A673 (cell line): Measurements from ENCODE around the gene VEGFC. TPM values are rescaled to one million over a fixed set of nuclear protein-coding genes. Genes with fewer than 3 reads are reported as not detected.

Experiments
- BruUV-seq: library from RNA; stranded (reverse); fragments of 400-500 nt; replicated peaks from 2 replicates; lab custom pipeline; 2021; lab: Mats Ljungman, UMichigan
- CTCF ChIA-PET: fragments of 300-600 bp; sonication (Branson Sonifier 250); formaldehyde crosslinking; loops from one replicate; lab custom pipeline; 2022; ENCODE audit warnings: antibody characterized with exemption; lab: Charles Lee
- POLR2A ChIA-PET: fragments of 300-600 bp; sonication (Branson Sonifier 250); formaldehyde crosslinking; loops from one replicate; lab custom pipeline; 2022; ENCODE audit warnings: antibody characterized with exemption; ENCODE audit not compliant: low non-redundant PET; lab: Charles Lee
- DNase-seq: peaks from one replicate; pipeline ENCODE4 v3.0.0-alpha.2; 2015; ENCODE audit warnings: low spot score
- H3K27ac ChIP-seq: fragments of 200-600 bp; sonication (generic); 2 replicates; pipeline ENCODE4 v1.5.1; 2016; ENCODE audit warnings: mixed run types, low read depth, mild to moderate bottlenecking, mixed read lengths, antibody characterized with exemption, low read length; ENCODE audit not compliant: poor library complexity, severe bottlenecking
- H3K27me3 ChIP-seq: fragments of 200-600 bp; sonication (generic); replicated peaks from 2 replicates; pipeline ENCODE4 v1.6.1; 2017; ENCODE audit warnings: mixed run types, low read depth, mild to moderate bottlenecking, mixed read lengths, antibody characterized with exemption, low read length; ENCODE audit not compliant: insufficient read depth, poor library complexity
- H3K36me3 ChIP-seq: fragments of 200-600 bp; sonication (generic); 2 replicates; pipeline ENCODE4 v1.6.1; 2016; ENCODE audit warnings: mixed run types, mild to moderate bottlenecking, mixed read lengths, antibody characterized with exemption, low read length; ENCODE audit not compliant: insufficient read depth, poor library complexity, severe bottlenecking
- H3K4me1 ChIP-seq: fragments of 200-600 bp; sonication (generic); 2 replicates; pipeline ENCODE4 v1.6.1; 2017; ENCODE audit warnings: mixed run types, mild to moderate bottlenecking, mixed read lengths, antibody characterized with exemption, low read length; ENCODE audit not compliant: insufficient read depth, poor library complexity, severe bottlenecking
- H3K4me3 ChIP-seq: fragments of 200-600 bp; sonication (generic); 2 replicates; pipeline ENCODE4 v1.5.1; 2016; ENCODE audit warnings: low read depth, mixed run types, mild to moderate bottlenecking, mixed read lengths, low read length; ENCODE audit not compliant: poor library complexity, severe bottlenecking
- H3K9me3 ChIP-seq: fragments of 200-600 bp; sonication (generic); 2 replicates; pipeline ENCODE4 v1.6.1; 2016; ENCODE audit warnings: mixed run types, low read depth, mild to moderate bottlenecking, mixed read lengths, antibody characterized with exemption, low read length; ENCODE audit not compliant: poor library complexity, severe bottlenecking
- CTCF ChIP-seq: fragments of 300-800, 200-600 bp; sonication (generic); conservative IDR thresholded peaks from 2 replicates; pipeline ENCODE4 v1.5.1; 2017; ENCODE audit warnings: low read depth, mild to moderate bottlenecking, antibody characterized with exemption, low read length, moderate library complexity, mixed read lengths
- EZH2 ChIP-seq: fragments of 200-600 bp; sonication (generic); IDR thresholded peaks from 2 replicates; pipeline ENCODE4 v1.6.1; 2017; ENCODE audit warnings: borderline replicate concordance, low read depth, mild to moderate bottlenecking, mixed read lengths, antibody characterized with exemption, low read length; ENCODE audit not compliant: poor library complexity, severe bottlenecking
- intact Hi-C: fragments of 100-400 bp; cut with micrococcal nuclease; formaldehyde crosslinking; loops from one replicate; pipeline ENCODE4 v1.10.0; 2022; ENCODE audit not compliant: unreplicated experiment
- total RNA-seq: library from RNA; stranded (reverse); gene quantifications from 2 replicates; pipeline ENCODE4 v1.2.3, GENCODE V29; 2021

VEGFC gene
- total RNA-seq, 1 experiment from 2014 or later, result not detected

GRCh38 chr4:176818531-176818930, 25.8 kb upstream of the VEGFC start:
- no peak for TF ChIP-seq EZH2
- TF ChIP-seq CTCF, result no peak
- no TSS peak for BruUV-seq
- CTCF ChIA-PET, result no interaction called here
- intact Hi-C loops, result no loop called here
- Histone ChIP-seq H3K27ac (no peak overlapping the region), H3K36me3 (no peaks in the 10 kb centered on the region), H3K4me1 (no peaks in the 10 kb centered on the region), H3K4me3 (no peak overlapping the region), H3K27me3 (peaks cover 22% of the 10 kb centered on the region), H3K9me3 (no peaks in the 10 kb centered on the region)
- no peak for DNase-seq
- POLR2A ChIA-PET, result no interaction called here

- Histone ChIP-seq H3K4me1 (no peaks in the 10 kb centered on the region), H3K27ac (no peak overlapping the region), H3K4me3 (no peak overlapping the region), H3K36me3 (no peaks in the 10 kb centered on the region), H3K9me3 (no peaks in the 10 kb centered on the region), H3K27me3 (peaks cover 22% of the 10 kb centered on the region)
- no peak for TF ChIP-seq CTCF
- no peak for TF ChIP-seq EZH2
- intact Hi-C loops, result no loop called here
- CTCF ChIA-PET, result no interaction called here
- DNase-seq, result no peak
- no TSS peak for BruUV-seq
- POLR2A ChIA-PET, result no interaction called here
These were observed 24.5 kb upstream of the VEGFC start for GRCh38 chr4:176817204-176817603.

- peaks cover 15% of the 10 kb centered on the region for H3K27me3 ChIP-seq
- H3K27ac ChIP-seq, result no peak overlapping the region
- no peak for DNase-seq
- H3K9me3 ChIP-seq, result no peaks in the 10 kb centered on the region
- TF ChIP-seq EZH2, result no peak
- no peak for TF ChIP-seq CTCF
- ChIA-PET POLR2A (no interaction called here), CTCF (no interaction called here)
- H3K4me3 ChIP-seq, result no peak overlapping the region
- intact Hi-C loops, result no loop called here
- no TSS peak for BruUV-seq
- no peaks in the 10 kb centered on the region for H3K36me3 ChIP-seq
- H3K4me1 ChIP-seq, result no peaks in the 10 kb centered on the region
These were observed 22.0 kb upstream of the VEGFC start for GRCh38 chr4:176814770-176815169.
